ENCODE measurements around the gene JOSD2.

The JOSD2 gene

DNA sequence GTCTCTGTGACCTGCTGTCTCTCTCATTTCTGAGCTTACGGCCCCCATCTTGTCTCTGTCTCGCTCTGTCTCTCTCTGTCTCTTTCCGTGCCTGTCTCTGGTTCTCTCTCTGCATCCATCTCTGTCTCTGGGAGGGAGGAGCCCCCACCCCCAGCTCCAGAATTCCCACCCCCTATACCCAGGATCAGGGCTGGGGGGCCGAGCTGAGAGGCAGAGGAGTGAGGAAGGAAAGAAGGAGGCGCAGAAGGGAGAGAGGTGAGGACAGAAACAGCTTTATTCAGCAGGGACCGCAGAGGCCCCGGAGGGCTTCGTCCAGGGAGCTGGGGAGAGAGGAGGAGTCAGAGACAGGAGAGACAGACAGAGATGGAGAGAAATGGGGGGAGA lies 14.0 kb downstream of the JOSD2 start:
- Histone ChIP-seq H3K9ac (ENCODE audit: low read length) (no peak overlapping the region), H3K36me3 (replicated peaks; ENCODE audit: insufficient read depth, low read length) (no peaks in the 10 kb centered on the region), H3K4me1 (ENCODE audit: low read length) (no peaks in the 10 kb centered on the region), H3K9me3 (replicated peaks; ENCODE audit: insufficient read depth, low read length) (no peaks in the 10 kb centered on the region), H3K4me3 (ENCODE audit: low read length) (no peak overlapping the region), H2AFZ (ENCODE audit: low read length) (no peak overlapping the region), H3K4me2 (ENCODE audit: low read depth, low read length) (no peak overlapping the region), H3F3A (ENCODE audit: insufficient read depth, low read length) (no peaks in the 10 kb centered on the region), H3K79me2 (ENCODE audit: low read length) (no peaks in the 10 kb centered on the region), H3K27ac (ENCODE audit: low read length) (no peak overlapping the region), H3K27me3 (replicated peaks; ENCODE audit: insufficient read depth, low read length) (no peaks in the 10 kb centered on the region), H3K9me2 (replicated peaks; ENCODE audit: insufficient read depth, low read length) (no peaks in the 10 kb centered on the region), H4K20me1 (ENCODE audit: insufficient read depth, low read length) (no peaks in the 10 kb centered on the region)
- TF ChIP-seq EZH2 (optimal IDR thresholded peaks at IDR 0.05; ENCODE audit: low read depth, low read length) (no peak), EZH2phosphoT487 (IDR thresholded peaks at IDR 0.05; ENCODE audit: low read length) (no peak)
- TF ChIP-seq, protein P1, sequence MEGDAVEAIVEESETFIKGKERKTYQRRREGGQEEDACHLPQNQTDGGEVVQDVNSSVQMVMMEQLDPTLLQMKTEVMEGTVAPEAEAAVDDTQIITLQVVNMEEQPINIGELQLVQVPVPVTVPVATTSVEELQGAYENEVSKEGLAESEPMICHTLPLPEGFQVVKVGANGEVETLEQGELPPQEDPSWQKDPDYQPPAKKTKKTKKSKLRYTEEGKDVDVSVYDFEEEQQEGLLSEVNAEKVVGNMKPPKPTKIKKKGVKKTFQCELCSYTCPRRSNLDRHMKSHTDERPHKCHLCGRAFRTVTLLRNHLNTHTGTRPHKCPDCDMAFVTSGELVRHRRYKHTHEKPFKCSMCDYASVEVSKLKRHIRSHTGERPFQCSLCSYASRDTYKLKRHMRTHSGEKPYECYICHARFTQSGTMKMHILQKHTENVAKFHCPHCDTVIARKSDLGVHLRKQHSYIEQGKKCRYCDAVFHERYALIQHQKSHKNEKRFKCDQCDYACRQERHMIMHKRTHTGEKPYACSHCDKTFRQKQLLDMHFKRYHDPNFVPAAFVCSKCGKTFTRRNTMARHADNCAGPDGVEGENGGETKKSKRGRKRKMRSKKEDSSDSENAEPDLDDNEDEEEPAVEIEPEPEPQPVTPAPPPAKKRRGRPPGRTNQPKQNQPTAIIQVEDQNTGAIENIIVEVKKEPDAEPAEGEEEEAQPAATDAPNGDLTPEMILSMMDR (IDR thresholded peaks at IDR 0.05; ENCODE audit: low read length) = no peak
- no peak for DNase-seq

DNA sequence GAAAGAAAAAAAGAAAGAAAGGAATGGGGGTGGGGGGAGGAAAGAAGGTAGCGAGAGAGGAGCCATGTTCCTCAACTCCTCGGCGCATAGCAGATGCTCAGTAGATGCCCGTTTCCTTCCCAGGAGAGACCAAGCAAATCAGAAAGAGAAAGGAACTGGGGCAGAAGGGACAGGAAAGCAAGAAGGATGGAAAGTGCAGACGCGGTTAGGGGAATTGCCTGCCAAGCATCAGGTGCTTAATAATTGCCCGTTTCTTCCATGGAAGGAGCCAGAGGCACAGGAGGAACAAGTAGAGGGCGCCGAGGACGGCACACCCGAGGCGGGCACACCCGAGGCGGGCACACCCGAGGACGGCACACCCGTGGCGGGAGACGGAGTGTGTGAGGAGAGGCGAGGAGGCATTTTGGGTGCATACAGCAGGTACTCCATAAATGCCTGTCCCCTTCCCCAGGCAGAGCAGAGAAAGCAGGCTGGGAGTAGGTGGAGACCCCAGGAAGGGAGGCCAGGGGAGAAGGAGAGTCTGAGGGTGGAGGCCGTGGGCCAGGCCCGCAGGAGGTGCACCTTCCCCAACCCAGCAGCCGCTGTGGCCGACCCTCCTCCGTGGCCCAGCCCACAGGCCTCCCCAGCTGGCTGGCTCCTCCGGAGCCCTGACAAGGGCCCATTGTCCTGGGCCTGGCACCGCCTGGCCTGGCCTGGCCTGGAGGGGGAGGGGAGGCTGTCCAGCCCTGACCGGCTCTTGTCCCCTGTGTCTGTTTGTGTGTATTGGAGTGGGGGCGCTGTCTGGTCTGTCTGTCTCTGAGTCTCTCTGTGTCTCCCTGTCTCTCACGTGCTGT lies 14.6 kb downstream of the JOSD2 start:
- Histone ChIP-seq H2AFZ (ENCODE audit: low read length) (no peak overlapping the region), H3K4me2 (ENCODE audit: low read depth, low read length) (no peak overlapping the region), H3K79me2 (ENCODE audit: low read length) (no peaks in the 10 kb centered on the region), H3K9me3 (replicated peaks; ENCODE audit: insufficient read depth, low read length) (no peaks in the 10 kb centered on the region), H3K27me3 (replicated peaks; ENCODE audit: insufficient read depth, low read length) (no peaks in the 10 kb centered on the region), H3K4me3 (ENCODE audit: low read length) (no peak overlapping the region), H3K4me1 (ENCODE audit: low read length) (no peaks in the 10 kb centered on the region), H3K27ac (ENCODE audit: low read length) (no peak overlapping the region), H3K9ac (ENCODE audit: low read length) (no peak overlapping the region), H3K36me3 (replicated peaks; ENCODE audit: insufficient read depth, low read length) (no peaks in the 10 kb centered on the region), H3K9me2 (replicated peaks; ENCODE audit: insufficient read depth, low read length) (no peaks in the 10 kb centered on the region), H3F3A (ENCODE audit: insufficient read depth, low read length) (no peaks in the 10 kb centered on the region), H4K20me1 (ENCODE audit: insufficient read depth, low read length) (no peaks in the 10 kb centered on the region)
- no peak for DNase-seq
- TF ChIP-seq EZH2 (optimal IDR thresholded peaks at IDR 0.05; ENCODE audit: low read depth, low read length) = no peak
- TF ChIP-seq, protein P1 (IDR thresholded peaks at IDR 0.05; ENCODE audit: low read length) = no peak
- no peak for TF ChIP-seq EZH2phosphoT487 (IDR thresholded peaks at IDR 0.05; ENCODE audit: low read length)

DNA sequence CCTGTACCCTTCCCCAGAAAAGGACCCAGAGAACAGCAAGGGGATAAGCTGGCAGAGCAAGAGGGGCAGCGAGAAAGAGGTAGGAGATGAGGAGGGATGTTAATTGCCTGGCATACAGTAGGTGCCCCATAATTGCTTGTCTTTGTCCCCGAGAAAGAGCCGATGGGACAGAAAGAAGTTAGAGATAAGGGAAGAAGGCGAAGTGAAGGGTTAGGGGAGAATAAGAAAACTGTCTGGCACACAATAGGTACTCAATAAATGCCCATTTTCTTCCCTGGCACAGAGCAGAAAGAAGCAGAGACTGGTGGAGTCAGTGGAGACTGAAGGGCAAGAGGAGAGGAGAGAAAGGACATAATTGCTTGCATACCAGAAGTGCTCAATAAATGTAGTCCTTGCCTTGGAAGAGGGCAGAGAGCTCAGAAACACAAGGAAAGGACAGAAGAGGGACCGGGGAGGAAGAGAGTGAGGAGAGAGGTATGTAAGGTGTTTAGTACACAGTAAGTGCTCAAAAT lies 15.9 kb downstream of the JOSD2 start:
- Histone ChIP-seq H3K4me3 (ENCODE audit: low read length) (no peak overlapping the region), H3K79me2 (ENCODE audit: low read length) (no peaks in the 10 kb centered on the region), H3K4me2 (ENCODE audit: low read depth, low read length) (no peak overlapping the region), H3F3A (ENCODE audit: insufficient read depth, low read length) (no peaks in the 10 kb centered on the region), H3K27me3 (replicated peaks; ENCODE audit: insufficient read depth, low read length) (no peaks in the 10 kb centered on the region), H4K20me1 (ENCODE audit: insufficient read depth, low read length) (no peaks in the 10 kb centered on the region), H3K9me2 (replicated peaks; ENCODE audit: insufficient read depth, low read length) (no peaks in the 10 kb centered on the region), H3K4me1 (ENCODE audit: low read length) (no peaks in the 10 kb centered on the region), H3K27ac (ENCODE audit: low read length) (no peak overlapping the region), H3K9me3 (replicated peaks; ENCODE audit: insufficient read depth, low read length) (no peaks in the 10 kb centered on the region), H3K36me3 (replicated peaks; ENCODE audit: insufficient read depth, low read length) (no peaks in the 10 kb centered on the region), H3K9ac (ENCODE audit: low read length) (no peak overlapping the region), H2AFZ (ENCODE audit: low read length) (no peak overlapping the region)
- DNase-seq = no peak
- no peak for TF ChIP-seq EZH2 (optimal IDR thresholded peaks at IDR 0.05; ENCODE audit: low read depth, low read length)
- TF ChIP-seq, protein P1 (IDR thresholded peaks at IDR 0.05; ENCODE audit: low read length) = no peak
- no peak for TF ChIP-seq EZH2phosphoT487 (IDR thresholded peaks at IDR 0.05; ENCODE audit: low read length)
